HG03520 (cell line): ENCODE measurements around the gene PTPRG.

Experiments used
- ATAC-seq: cut with Tn5 transposase; IDR thresholded peaks from one replicate; pipeline ENCODE4 v1.9.1; 2021; ENCODE audit warnings: mild to moderate bottlenecking, moderate library complexity; ENCODE audit not compliant: unreplicated experiment

The PTPRG gene

GRCh38 chr3:61583890-61584875 is 22.8 kb downstream of the PTPRG start:
- no peak for ATAC-seq

DNA sequence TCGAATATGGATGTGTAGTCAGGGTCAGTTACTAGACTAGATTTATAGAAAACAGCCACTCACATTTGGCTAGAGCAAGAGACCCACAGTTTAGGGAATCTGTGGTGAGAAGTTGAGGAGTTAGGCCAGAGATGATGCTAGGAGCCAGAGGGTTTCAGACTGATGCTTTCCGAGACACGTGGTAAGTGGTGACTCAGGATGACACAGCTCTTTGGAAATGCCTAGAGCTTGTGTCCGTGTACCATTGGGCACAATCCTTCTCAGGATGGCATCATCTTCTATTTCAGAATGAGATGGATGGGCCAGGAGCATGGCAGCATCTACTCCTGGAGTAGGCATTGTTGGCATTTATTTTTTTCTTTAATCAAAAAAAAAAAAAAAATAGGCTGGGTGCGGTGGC is 28.5 kb downstream of the PTPRG start:
- ATAC-seq, result no peak

DNA sequence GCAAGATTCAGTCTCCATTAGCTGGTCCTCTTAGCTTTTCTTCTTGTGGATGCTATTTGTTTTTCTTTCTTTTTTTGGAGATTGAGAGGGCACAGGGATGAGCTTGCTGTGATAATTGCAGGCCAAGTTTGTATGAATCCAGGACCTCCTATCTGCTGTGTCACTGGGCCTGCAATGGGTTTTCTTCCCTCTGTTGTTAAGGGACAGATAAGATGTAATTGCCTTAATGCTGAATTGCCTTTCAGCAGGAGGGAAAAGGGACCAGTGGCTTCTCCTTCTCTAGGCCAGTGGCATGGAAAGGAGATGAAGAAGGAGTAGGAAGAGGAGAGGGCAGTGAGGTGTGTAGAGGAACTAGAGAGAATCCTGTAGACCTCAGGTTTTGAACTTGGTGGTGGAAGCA is 29.9 kb downstream of the PTPRG start:
- ATAC-seq, result no peak

DNA sequence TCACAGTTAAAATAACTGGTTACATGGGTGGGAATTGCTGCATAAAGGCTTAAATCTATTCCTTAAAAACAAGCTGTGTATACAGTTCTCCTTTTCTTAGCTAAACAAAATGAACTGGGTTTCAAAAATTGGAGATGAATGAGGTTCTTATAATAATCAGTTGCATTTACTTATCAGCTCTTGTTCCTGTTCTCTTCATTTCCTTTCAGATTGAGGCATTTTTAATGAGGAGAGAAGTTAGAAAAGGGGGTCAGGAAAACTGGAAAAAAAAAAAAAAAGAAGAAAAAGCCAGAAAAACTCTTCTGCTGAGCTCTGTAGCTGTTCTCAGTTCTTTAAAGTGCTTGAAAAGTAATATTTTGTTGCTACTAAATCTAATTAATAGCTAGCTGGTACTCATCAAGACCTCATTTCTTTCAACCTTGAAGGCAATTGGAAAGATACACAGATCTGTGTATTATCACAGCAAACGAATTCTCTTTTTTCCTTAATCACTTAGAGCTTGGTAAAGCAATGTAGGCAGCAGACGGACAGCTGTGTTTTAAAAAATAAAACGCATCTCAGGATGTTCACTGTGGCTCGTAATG is 32.2 kb downstream of the PTPRG start:
- no peak for ATAC-seq

DNA sequence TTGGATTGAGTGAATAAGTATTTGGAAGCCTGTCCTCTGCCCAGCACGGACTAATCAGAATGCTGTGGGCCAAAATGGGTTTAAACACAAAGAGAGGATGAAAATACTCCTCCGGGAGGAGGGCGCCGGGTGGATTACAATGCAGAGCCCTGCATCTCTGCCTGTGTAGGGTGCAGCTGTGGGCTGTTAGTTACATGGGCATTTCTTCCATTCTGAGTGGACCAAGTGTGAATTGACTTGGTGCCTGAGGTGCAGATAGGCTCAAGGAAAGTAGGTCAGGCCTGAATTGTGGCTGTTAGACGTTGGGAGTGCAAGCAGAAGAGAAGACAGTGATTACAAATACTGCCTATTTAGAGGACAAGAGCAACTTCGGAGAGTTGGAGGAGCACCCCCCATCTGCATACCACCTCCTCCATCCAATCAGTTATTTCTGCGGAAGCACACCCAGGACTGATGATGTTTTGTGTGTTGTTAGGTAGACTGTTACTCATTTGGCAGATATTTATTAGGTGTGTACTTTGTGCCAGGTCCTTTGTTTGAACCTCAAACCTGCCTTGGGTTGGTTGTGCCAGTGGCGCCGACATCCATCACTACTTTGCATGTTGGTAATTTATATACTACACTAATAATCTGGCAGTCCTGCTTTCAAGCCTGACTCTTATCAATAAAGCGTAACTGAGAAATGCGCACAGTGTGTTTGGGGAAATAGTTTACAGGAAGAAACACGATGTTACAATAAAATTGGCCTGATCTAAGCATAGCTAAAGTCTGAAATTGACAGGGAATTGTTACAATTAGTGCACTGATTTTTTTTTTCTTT is 33.0 kb downstream of the PTPRG start:
- no peak for ATAC-seq

DNA sequence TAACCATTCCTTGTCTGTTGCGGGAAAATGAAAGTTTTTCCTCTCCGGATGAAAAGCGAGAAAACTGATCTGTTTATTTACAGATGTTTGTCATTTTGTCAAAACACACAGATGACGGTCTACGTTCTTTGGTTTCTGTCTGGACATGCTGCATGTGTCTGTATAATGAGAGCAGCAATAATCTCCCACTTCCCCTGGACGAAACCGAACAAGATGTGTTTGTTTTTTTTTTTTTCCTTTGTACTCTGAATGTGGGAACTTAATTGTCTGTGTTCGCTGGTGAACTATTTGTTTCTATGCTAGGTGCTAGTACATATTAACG is 33.6 kb downstream of the PTPRG start:
- ATAC-seq, result no peak

- ATAC-seq, result no peak
These were observed 33.9 kb downstream of the PTPRG start for GRCh38 chr3:61595288-61595687.

GRCh38 chr3:61595826-61596225 is 34.5 kb downstream of the PTPRG start:
- ATAC-seq, result no peak

GRCh38 chr3:61597906-61598305 is 36.5 kb downstream of the PTPRG start:
- no peak for ATAC-seq

DNA sequence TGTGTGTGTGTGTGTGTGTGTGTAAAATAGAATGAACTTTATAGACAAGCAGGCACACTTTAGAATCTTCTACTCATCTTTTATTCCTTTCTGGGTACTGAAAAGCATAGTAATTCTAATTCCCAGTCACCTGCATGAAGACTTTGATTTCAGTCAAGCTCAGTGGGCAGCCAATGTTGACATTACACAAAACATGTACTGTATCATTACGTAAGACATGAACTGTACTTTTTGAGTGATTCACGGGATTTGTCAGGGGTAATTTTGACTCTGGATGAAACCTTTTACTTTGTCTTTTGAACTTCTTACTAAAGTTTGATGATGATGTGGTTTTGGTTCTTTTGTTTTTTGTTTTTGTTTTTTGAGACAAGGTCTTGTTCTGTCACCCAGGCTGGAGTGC is 38.8 kb downstream of the PTPRG start:
- no peak for ATAC-seq

DNA sequence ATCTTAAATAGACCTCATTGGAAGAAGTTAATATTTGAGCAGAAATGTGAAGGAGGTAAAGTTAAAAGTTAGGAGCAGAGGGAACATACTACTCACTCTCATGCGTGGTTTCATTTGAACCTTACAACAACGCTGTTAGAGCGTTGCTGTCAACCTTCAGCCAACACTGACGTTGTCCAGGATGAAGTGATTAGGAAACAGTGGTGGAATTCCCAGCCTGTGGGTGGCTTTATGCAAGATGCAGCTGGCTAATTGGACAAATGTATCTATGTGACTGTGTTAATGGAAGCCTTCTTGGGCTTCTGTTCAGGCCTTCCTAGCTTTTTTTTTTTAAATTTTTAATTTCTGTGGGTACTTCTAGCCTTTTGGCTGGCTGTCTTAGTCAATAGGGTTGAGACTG is 40.5 kb downstream of the PTPRG start:
- ATAC-seq, result no peak

DNA sequence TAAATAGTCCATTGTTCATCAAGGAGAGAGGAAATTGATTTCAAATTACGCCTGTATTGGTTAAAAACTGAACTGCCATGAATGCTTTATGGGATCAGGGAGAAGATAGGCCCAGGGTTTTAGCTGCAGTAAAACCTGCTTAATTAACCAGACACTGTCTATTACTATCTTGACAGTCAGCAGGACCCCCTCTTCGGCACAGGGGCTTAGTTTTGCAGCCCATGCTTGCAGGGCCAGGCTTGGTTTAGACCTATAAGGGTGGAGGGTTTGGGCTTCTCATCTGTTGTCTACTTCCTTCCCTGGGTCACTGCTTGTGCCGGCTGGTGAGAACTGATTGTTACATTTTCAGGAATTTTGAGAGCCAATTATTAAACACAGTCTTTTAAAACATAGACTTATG is 41.1 kb downstream of the PTPRG start:
- ATAC-seq, result no peak

DNA sequence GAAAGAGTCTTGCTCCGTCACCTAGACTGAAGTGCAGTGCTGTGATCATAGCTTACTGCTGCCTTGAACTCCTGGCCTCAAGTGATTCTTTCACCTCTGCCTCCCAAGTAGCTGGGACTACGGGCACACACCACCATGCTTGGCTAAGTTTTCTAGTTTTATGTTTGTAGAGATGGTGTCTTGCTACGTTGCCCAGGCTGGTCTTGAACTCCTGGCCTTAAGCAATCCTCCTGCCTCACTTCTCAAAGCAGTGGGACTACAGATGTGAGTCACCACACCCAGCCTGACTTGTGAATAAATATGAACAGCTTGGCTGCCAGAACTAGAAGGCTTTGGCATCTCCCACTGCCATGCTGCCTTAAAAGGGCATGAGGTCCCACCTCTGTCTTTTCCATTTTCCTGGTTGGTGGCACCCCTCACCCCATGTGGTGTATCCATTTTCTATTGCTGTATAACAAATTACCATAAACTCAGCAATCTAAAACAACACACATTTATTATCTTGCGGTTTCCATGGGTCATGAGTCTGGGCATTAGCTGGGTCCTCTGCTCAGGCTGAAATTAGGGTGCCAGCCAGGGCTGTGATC is 44.3 kb downstream of the PTPRG start:
- ATAC-seq, result no peak

DNA sequence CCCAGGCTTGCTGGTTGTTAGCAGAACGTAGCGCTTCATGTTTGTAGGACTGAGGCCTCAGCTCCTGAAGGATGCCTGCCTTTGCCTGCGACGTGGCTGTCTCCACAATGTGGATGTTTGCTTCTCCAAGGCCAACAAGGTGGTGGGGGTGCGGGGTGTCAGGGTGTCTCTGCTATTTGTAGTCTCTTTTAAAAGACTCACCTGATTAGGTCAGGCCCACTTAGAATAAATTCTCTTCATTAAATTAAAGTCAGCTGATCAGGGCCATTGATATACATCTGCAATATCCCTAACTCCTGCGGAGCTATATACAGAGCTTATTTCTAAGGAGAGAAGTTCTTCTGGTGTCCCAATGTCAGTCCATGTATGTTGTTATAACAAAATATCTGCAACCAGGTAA is 44.8 kb downstream of the PTPRG start:
- no peak for ATAC-seq

- no peak for ATAC-seq
These were observed 46.7 kb downstream of the PTPRG start for GRCh38 chr3:61608072-61608471.

GRCh38 chr3:61608711-61609110 is 47.3 kb downstream of the PTPRG start:
- ATAC-seq, result no peak

DNA sequence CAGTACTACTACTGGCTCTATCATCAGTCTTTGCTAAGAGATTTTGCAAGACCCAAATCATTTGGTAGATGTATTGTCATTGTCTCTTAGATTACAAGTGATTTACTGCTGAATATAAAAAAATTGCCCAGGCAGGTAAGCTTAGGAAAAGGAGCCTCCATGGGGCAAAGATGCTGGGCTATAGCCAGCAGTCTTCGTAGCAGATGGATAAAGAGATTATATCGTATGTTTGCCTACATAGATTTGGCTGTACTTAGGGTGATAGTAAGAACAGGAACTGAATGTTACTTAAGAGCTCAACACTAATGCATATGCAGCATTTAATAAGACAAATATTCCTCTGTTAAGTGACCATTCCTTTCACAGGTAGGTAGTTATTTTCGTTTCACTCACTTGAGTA is 48.9 kb downstream of the PTPRG start:
- no peak for ATAC-seq

- ATAC-seq, result no peak
These were observed 51.1 kb downstream of the PTPRG start for GRCh38 chr3:61612211-61613194.

DNA sequence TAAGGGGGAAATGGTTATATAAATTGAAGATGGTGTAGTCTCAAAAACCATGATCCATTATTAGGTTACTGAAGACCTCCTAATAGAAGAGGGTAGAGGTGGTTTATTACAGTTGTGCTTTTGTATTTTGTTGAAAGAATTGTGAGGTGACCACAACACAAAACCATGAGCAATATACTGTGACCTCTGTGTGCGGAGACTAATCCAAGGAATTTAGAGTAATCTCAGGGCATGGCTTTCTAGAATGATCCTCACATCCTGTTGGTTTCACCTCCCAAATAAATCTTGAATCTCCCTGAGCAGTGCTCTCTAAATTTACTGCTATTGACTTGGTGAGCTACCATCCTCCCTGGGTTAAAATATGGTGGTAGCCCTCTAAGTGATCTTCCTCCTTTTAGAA is 52.3 kb downstream of the PTPRG start:
- no peak for ATAC-seq

DNA sequence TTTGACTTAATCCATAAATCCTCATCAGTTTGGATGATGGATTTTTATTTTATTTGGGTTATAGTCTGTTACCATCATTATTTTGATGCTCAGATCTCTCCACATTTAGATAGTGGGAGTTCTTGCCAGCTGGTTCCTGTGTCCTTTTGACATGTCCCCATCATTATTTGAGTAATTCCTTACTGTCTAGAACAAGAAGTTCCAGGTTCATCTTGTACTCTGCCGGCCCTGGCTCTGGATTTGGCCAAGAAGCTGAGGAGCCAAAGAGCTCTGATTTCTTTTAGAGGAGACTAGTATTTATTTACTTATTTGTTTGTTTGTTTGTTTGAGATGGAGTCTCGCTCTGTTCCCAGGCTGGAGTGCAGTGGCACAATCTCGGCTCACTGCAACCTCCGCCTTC is 54.3 kb downstream of the PTPRG start:
- ATAC-seq, result no peak
